H1 (cell line): ENCODE data around the gene VAMP2. TPM values are rescaled to one million over a fixed set of nuclear protein-coding genes. Genes with fewer than 3 reads are reported as not detected.

ENCODE experiments used
- ASH2L ChIP-seq: fragments of 200-600, 300-600 bp; sonication (generic); IDR thresholded peaks from one replicate; pipeline ENCODE4 v1.7.1; 2017; ENCODE audit warnings: low read length
- BACH1 ChIP-seq: IDR thresholded peaks from 2 replicates; pipeline ENCODE4 v1.6.1; 2012; ENCODE audit warnings: low read length, improper control_type of control experiment
- CBX5 ChIP-seq: fragments of 300-800, 300-1000 bp; sonication (generic); IDR thresholded peaks from 2 replicates; pipeline ENCODE4 v1.7.1; 2016; ENCODE audit warnings: antibody characterized with exemption, low read length, low read depth
- CREB1 ChIP-seq: IDR thresholded peaks from 2 replicates; pipeline ENCODE4 v1.6.1; 2012; ENCODE audit warnings: inconsistent platforms
- CTCF ChIP-seq, 3 experiments: IDR thresholded peaks; 1 replicate in 2 of 3; 2 replicates in 1 of 3; pipeline versions ENCODE4 v1.5.1 to v1.6.1; 2011; ENCODE audit warnings: low read length in 3 of 3, mild to moderate bottlenecking in 3 of 3, inconsistent platforms in 2 of 3, low read depth in 1 of 3, moderate library complexity in 1 of 3; ENCODE audit not compliant: insufficient read depth in 1 of 3; ENCODE audit errors: control extremely low read depth in 1 of 3
- E2F6 ChIP-seq: IDR thresholded peaks from 2 replicates; pipeline ENCODE4 v1.6.1; 2012; ENCODE audit warnings: inconsistent platforms
- FOSL1 ChIP-seq: IDR thresholded peaks from 2 replicates; pipeline ENCODE4 v1.6.1; 2011; ENCODE audit warnings: mild to moderate bottlenecking, low read depth, low read length, moderate library complexity; ENCODE audit not compliant: insufficient read depth
- HDAC2 ChIP-seq, 2 experiments: fragments of 300-600 bp in 1 of 2; sonication (generic) in 1 of 2; IDR thresholded peaks; 2 replicates each; pipeline ENCODE4 v1.6.1; 2011 to 2012; ENCODE audit warnings: low read depth in 2 of 2, low read length in 2 of 2, mild to moderate bottlenecking in 2 of 2, moderate library complexity in 2 of 2, borderline replicate concordance in 1 of 2, inconsistent platforms in 1 of 2
- HDAC6 ChIP-seq: IDR thresholded peaks from one replicate; pipeline ENCODE4 v1.7.1; 2012; ENCODE audit warnings: low read depth, mild to moderate bottlenecking, inconsistent platforms, low read length, moderate library complexity
- KDM1A ChIP-seq: fragments of 200-600, 300-600 bp; sonication (generic); IDR thresholded peaks from 2 replicates; pipeline ENCODE4 v1.7.1; 2016; ENCODE audit warnings: mild to moderate bottlenecking, low read length, borderline replicate concordance
- KDM4A ChIP-seq: IDR thresholded peaks from one replicate; pipeline ENCODE4 v1.7.1; 2012; ENCODE audit warnings: low read depth, mild to moderate bottlenecking, moderate library complexity, low read length, inconsistent platforms; ENCODE audit not compliant: severe bottlenecking
- NANOG ChIP-seq: IDR thresholded peaks from 2 replicates; pipeline ENCODE4 v1.6.1; 2011; ENCODE audit warnings: low read length, low read depth, mild to moderate bottlenecking, inconsistent platforms; ENCODE audit not compliant: insufficient read depth, poor library complexity, severe bottlenecking
- POLR2AphosphoS5 ChIP-seq: IDR thresholded peaks from 2 replicates; pipeline ENCODE4 v1.6.1; 2011; ENCODE audit warnings: low read depth, low read length
- RFX5 ChIP-seq: IDR thresholded peaks from 2 replicates; pipeline ENCODE4 v1.6.1; 2011; ENCODE audit warnings: low read depth, low read length, improper control_type of control experiment, borderline replicate concordance
- RNF2 ChIP-seq: fragments of 200-900, 300-1000 bp; sonication (generic); IDR thresholded peaks from 2 replicates; pipeline ENCODE4 v1.7.1; 2016; ENCODE audit warnings: borderline replicate concordance, low read depth, mild to moderate bottlenecking, antibody characterized with exemption, low read length; ENCODE audit not compliant: poor library complexity, severe bottlenecking; ENCODE audit errors: missing control alignments
- RXRA ChIP-seq: IDR thresholded peaks from 2 replicates; pipeline ENCODE4 v1.6.1; 2011; ENCODE audit warnings: low read depth, mild to moderate bottlenecking, low read length, moderate library complexity; ENCODE audit not compliant: insufficient read depth
- SIRT6 ChIP-seq: IDR thresholded peaks from one replicate; pipeline ENCODE4 v1.7.1; 2012; ENCODE audit warnings: low read length, inconsistent platforms
- SIX5 ChIP-seq: IDR thresholded peaks from 2 replicates; pipeline ENCODE4 v1.6.1; 2011; ENCODE audit warnings: mild to moderate bottlenecking, low read depth, low read length
- SP1 ChIP-seq: IDR thresholded peaks from 2 replicates; pipeline ENCODE4 v1.6.1; 2011; ENCODE audit warnings: low read depth, low read length
- SP4 ChIP-seq: IDR thresholded peaks from 2 replicates; pipeline ENCODE4 v1.6.1; 2012; ENCODE audit warnings: low read length, inconsistent platforms
- TAF1 ChIP-seq: IDR thresholded peaks from 2 replicates; pipeline ENCODE4 v1.6.1; 2011; ENCODE audit warnings: mild to moderate bottlenecking, low read depth, low read length
- ZNF274 ChIP-seq: IDR thresholded peaks from 2 replicates; pipeline ENCODE4 v1.7.0; 2012; ENCODE audit warnings: low read length, borderline replicate concordance; ENCODE audit errors: extremely low read depth
- polyA plus RNA-seq, 7 experiments: library from polyadenylated mRNA; depleted of rRNA in 3 of 7; stranded (reverse) in 5 of 7; unstranded in 2 of 7; fragments of >200 nt in 5 of 7; fragments of 200-250 nt in 2 of 7; gene quantifications; 1 replicate in 5 of 7; 2 replicates in 1 of 7; 4 replicates in 1 of 7; pipeline versions ENCODE4 v1.2.1 to v1.2.3, GENCODE V29; 2011 to 2013; ENCODE audit warnings: missing spikeins in 2 of 7, mixed read lengths in 2 of 7
- total RNA-seq: library from RNA; stranded (reverse); fragmentation: NEBNext Ultra II Directional; extraction: Animal tissue kit (Norgen Biotek cat#: 25700); gene quantifications from 2 replicates; pipeline ENCODE4 v1.2.1, GENCODE V29; 2021

VAMP2 gene
- total and polyA plus RNA-seq, 2 of the 8 experiments (the other 6 are each of a cell fraction or from before 2014, with no cell fraction given) = 19.3 to 20.5 TPM

- TF ChIP-seq E2F6 = peak; percentile 82
- TF ChIP-seq SP4 = no peak
- TF ChIP-seq BACH1 = no peak; the same call in 1 of the 2 replicates
- no peak for TF ChIP-seq SIRT6
- no peak for TF ChIP-seq HDAC6
- peak; percentile 35 for TF ChIP-seq NANOG
- TF ChIP-seq RXRA = no peak
- TF ChIP-seq CBX5 = no peak
- TF ChIP-seq CTCF (IDR thresholded peaks at IDR 0.05; ENCODE audit: control extremely low read depth in 1 of 3, insufficient read depth in 1 of 3, low read depth in 1 of 3, low read length in 3 of 3) = peak; percentile 63 to 96 (median 78)
- no peak for TF ChIP-seq SIX5
- no peak for TF ChIP-seq RNF2
- TF ChIP-seq ASH2L = peak; percentile 100
- peak; percentile 90 for TF ChIP-seq CREB1
- TF ChIP-seq KDM1A = peak; percentile 5; the same call in 1 of the 2 replicates
- TF ChIP-seq HDAC2 (IDR thresholded peaks at IDR 0.05; ENCODE audit: borderline replicate concordance in 1 of 2, low read depth in 2 of 2, low read length in 2 of 2) = peak; percentile 24 to 57; a peak in 1 of 4 replicates
- no peak for TF ChIP-seq FOSL1
- no peak for TF ChIP-seq SP1
- no peak for TF ChIP-seq ZNF274
- no peak for TF ChIP-seq KDM4A
- no peak for TF ChIP-seq RFX5
- TF ChIP-seq TAF1 = peak; percentile 90
- TF ChIP-seq POLR2AphosphoS5 = peak; percentile 73
These were observed 23.9 kb downstream of the VAMP2 start (continued) for GRCh38 chr17:8138672-8139371.
